Posterior cingulate gyrus (tissue), 11 donors: ENCODE results near the gene SEMA4F.

ENCODE experiments used
- DNase-seq, 10 donors: peaks; one replicate each; pipeline versions ENCODE4 v3.0.0 to v3.0.0-alpha.2; 2020 to 2021; ENCODE audit warnings: mixed read lengths in 3 of 10
- intact Hi-C: fragments of 100-400 bp; cut with DNase I; formaldehyde crosslinking; loops from one replicate; pipeline ENCODE4 v1.15.1; 2023

SEMA4F gene

DNA sequence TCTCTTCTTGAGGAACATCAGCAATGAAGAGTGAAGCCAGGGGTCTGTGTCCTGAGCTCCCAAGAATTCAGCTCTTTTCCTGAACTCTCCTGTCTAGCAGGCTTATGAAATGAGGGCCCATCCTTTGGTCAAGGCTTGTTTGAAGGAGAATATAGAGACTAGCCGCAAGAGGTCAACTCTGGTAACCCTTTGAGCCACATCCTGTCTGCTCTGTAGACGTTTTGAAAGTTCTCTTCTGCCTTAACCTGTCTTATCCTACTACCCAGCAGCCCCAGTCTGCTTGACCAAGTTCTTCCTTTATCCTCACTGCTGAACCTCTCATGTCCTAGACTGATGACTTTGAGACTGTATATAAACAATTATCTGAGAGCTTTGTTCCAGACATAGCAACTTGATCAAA is 5.4 kb downstream of the SEMA4F start:
- no peak for DNase-seq
- intact Hi-C loops: loop anchor here (10.0 kb wide), 1 partner anchor 125 kb away; no protein-coding TSS in a partner anchor

DNA sequence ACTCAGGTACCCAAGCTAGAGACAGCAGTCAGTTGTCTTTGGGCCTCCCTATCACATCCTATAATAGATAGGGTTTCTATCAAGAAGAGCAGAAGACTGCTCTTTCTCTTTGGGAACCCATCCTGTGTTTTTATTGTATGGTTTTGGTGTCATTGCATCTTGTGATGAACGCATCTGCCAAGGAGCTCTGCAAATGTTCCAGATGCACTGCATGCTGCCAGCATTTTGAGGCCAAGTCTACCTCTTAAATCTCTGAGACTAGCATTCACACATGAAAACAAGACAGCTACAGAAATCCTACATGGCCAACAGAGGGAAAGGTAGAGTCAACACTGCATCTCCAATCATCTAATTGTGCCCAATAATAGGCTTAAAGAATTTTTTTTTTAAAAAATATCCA is 14.0 kb downstream of the SEMA4F start:
- peak in 3 of 10 donors; percentile 46 to 87 (median 72) for DNase-seq
- intact Hi-C loops: no loop called here

DNA sequence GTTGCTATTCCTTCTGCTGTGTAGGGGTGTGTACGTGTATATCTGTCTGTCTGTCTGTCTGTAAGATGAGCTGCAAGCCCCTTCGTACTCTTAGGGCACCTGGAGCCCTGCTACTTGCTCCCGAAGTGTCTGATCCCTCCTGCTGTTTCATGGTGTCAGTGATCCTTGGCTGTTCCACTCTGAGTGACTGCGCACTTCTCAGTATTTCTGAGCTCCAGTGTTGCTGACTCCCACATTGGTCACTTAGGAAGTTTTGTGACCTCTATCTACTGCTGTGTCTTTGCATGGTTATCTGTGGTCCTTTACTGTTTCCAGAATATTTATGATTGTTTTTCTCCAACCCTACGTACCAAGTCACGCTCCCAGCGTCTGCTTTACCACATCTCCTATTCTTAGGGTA is 16.2 kb downstream of the SEMA4F start:
- intact Hi-C loops: no loop called here
- DNase-seq: no peak

DNA sequence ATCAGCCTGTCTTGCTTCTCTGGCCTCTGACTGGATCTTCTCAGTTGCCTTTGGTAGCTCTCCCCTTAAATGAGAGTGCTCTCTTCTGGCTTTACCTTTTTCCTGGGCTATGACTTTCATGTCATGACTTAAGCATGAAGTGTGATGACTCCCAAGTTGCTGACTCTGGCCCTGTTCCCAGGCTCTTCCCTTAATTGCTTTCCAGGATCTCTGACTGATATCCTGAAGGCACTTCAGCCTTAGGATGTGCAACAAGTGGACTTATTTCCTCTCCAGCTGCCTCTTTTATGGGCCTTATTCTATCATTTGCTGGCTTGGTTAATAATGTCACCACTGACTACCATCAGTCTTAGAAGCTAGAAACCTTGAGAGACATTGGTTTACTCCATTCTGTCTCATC is 17.4 kb downstream of the SEMA4F start:
- no peak for DNase-seq
- intact Hi-C loops: no loop called here

DNA sequence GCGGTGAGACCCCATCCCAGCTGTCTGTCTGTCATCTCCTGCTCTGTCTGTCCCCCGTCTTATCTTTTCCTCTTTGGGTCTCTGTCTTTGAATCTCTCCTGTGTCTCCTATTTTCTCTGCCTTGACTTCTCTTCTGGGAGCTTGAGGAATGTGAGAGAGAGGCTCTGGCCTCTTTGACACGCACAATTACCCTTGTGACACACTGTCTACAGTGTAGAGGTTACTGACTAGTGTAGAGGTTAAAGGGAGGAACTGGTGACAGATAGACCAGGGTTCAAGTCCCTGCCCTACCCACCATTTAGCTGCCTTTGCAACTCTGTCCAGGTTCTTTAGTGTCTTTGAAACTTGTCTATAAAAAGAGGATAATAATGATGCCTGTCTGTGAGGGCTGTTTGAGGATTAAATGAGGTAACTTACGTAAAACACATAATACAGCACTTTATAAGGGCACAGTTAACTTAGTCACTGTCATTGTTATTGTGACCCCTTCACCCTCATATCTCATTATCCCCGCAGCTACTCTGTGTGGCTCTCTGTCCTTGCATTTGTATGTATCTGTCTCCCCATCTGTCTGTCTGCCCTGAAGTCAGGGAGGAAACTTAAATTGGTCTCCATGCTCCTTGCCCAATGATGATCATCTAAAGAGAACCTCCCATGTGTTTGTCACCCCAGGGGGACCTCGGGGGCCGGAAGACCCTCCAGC is 19.9 kb downstream of the SEMA4F start:
- DNase-seq: no peak
- intact Hi-C loops: no loop called here

DNA sequence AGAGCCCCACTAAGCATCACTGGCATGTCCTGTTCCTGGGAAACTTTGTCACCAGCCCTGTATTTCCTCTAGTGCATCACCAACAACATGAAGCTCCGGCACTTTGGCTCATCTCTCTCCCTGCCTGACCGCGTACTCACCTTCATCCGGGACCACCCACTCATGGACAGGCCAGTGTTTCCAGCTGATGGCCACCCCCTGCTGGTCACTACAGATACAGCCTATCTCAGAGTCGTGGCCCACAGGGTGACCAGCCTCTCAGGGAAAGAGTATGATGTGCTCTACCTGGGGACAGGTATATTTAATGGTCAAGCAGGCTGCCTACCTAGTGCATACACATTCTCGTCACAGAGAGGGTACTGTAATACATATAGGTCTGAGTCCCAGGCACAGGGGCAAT is 21.0 kb downstream of the SEMA4F start:
- intact Hi-C loops: no loop called here
- no peak for DNase-seq

DNA sequence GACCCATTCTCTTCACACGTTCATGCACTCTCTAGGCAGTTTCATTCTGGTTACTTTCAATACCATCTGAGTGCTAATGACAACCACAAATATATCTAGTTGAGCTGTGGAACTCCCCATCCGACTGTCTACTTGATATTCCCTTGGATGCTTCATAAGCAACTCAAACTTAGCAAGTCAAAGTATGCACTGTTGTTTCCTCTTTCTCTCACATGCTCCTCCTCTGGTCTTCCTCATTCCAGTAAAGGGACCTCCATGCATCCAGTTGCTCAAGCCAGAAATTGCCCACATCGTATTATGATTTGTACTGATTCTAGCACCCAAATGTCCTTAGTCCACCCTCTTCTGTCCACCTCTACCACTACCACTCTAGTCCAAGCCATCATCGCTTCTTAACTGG is 22.3 kb downstream of the SEMA4F start:
- DNase-seq: no peak

DNA sequence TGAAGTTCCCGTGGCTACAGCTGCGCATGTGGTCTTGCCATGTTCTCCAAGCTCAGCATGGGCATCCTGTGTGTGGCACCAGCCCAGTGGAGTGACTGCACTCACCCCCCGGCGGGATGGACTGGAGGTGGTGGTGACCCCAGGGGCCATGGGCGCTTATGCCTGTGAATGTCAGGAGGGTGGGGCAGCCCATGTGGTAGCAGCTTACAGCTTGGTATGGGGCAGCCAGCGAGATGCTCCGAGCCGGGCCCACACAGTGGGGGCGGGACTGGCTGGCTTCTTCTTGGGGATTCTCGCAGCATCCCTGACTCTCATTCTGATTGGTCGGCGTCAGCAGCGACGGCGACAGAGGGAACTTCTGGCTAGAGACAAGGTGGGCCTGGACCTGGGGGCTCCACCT is 25.6 kb downstream of the SEMA4F start:
- no peak for DNase-seq
- intact Hi-C loops: no loop called here

More for the DNA sequence above, 22.3 kb downstream of the SEMA4F start:
- intact Hi-C loops: no loop called here

DNA sequence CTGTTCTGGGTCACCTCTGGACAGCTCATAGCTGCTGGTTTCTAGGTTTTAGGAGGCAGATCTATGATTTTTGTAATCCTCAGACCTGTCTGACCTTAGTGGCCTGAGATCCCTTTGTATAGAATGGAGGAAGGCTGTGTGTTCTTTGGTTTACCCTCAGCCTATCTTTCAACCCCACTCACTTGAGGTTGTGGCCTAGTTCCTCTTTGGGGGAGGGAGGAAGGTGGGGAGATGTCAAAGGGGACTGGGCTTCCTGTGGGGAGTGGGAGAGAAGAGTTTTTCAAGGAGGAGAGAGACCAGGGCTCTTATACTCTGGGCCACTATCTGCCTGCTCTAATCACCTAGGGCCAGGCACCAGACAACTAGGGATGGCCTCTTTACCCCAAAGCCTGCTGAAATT is 28.5 kb downstream of the SEMA4F start:
- DNase-seq: no peak
- intact Hi-C loops: no loop called here

DNA sequence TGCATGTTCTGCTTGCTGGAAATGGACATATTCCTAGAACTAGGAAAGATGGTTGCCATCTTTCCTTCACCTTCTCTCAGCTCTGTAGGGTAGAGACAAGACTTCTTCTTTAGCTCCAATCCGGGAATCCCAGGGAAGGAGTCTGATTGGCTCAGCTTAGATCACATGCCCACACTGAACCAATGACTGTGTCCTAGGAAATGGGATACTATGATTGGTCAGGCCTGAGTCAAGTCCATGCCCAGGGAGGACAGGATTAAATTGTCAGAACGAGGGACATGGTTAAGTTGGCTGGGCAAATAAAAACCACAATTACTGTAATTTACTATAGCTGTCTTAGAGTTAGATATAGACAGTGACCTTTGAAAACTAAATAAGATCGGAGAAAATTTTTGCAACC is 31.4 kb downstream of the SEMA4F start:
- intact Hi-C loops: no loop called here

DNA sequence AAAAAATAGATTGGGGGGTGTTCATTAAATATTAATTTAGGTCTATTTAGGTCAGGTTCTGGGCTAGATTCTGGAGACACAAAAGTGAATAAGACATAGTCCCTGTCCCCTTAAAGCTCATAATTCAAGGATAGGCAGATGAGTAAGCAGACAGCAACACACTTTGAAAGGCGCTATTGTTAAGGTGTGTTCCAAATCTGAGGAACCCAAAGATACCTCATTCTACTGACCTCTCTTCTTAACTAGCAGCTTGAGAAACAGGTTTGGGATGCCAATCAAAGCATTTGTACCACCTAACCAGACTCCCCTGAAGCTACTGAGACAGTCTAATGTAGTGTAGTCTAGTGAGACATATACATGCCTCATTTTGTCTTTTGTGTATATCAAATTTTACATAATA is 34.8 kb downstream of the SEMA4F start:
- no peak for DNase-seq
- intact Hi-C loops: no loop called here

More for the DNA sequence above, 31.4 kb downstream of the SEMA4F start:
- DNase-seq: no peak

DNA sequence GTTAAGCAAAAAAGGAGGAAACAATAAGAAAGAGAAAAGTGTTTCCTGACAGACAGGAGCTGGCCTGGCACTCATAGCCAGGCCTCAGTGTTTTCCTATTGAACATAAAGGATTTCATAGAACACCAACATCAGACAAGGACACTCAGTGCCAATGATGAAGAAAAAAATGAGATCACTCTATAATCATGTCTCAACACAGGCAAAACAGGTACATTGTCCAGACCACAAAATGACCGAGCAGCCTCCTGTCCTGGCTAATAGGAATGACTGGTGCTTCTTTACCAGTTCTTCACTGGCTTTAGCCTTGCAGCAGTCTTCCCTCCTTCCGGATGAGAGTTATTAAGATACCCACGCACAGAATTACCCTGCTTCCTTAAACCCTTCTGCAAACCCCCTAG is 35.6 kb downstream of the SEMA4F start:
- intact Hi-C loops: loop anchor here (1.0 kb wide), 1 partner anchor 187 kb away; no protein-coding TSS in a partner anchor
- DNase-seq: no peak

DNA sequence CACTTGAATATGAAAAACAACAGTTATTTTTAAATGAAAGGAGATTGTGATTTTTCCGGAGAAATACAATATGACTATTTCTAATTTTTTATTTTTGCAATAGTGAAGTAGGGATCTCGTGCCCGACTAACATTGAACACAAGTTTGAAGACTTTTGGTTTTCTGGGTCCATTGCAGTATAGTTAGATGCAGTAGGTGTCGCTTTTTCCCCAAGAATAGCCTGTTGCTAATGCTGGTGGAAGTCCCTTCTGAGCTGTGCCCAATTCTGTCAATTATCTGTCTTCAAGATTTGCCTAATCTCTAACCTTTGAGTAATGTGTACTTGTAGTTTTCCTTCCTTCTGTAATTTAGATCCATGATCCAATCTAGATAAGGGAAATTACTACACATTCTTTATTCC is 36.5 kb downstream of the SEMA4F start:
- intact Hi-C loops: loop anchor here (1.0 kb wide), 1 partner anchor 186 kb away; no protein-coding TSS in a partner anchor
- DNase-seq: peak in 1 of 10 donors; percentile 13

DNA sequence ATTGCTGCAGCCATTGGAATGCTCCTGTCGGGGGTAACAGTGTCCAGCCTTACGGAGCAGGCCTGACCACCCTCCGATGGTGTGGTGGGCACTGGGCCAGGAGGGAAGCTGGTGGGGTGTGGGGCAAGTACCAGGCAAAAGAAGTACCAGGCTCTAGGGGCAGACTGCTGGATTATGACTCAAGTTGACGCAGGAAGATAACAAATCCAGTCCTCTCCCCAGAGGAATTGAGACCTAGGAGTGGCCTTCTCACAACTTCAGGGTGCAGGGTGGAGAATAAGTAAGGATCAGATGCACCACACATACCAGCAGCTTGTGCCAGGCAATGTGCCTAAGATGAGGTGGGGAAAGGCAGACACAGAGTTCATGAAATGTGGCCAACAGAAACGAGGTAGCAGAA is 37.9 kb downstream of the SEMA4F start:
- no peak for DNase-seq
- intact Hi-C loops: no loop called here

DNA sequence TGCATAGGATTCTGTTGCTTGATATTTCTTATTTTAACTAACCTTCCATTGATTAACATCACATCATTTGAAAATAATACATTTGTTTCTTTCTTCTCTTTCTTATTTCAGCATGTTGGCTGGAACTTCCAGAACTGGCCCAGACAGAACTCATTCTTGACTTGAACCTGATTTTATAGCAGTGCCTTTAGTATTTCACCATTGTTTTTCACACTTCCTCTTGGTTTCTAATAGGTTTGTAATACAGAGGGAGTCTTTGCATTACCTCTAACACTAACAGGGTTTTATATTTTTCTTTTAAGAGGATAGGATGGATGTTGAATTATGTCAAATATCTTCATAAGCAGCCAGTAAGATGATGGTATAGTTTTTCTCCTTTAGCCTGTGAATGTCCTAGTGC is 39.2 kb downstream of the SEMA4F start:
- DNase-seq: no peak
- intact Hi-C loops: no loop called here

DNA sequence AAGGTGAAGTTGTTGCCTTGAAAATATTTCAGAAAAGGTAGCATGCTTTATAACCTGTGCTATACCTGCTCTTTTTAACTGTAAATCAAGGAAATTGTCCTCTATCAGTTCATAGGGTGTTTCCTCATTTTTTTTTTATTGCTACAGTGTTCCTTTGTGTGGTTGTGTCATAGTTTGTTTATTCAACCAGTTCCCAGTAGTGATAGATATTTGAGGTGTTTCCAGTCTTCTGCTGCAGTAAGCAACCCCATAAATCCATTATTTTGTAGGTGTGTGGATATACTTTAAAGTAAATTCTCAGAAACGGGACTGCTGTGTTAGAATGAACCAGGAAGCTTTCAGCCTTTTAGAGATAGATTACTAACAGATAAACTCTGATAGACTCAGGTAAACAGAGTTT is 39.6 kb downstream of the SEMA4F start:
- intact Hi-C loops: no loop called here

DNA sequence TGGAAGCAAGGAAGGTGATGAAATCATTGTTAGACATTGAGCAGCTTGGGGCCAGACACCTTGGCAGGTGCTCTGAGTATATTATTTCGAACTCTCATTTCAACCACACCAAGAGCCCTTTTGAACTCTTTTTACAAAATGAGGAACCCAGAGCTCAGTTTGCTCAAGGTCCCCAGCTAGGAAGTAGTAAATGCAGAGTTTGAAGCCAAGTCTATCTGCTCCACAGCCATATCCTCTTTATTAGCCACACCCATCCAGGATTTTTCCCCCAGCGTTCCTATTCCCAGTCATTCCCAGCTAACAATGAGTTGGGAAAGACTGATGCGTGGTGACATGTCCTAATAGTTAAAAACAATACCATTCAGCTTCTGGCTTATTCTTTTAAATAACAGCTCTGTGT is 40.2 kb downstream of the SEMA4F start:
- intact Hi-C loops: no loop called here
- DNase-seq: no peak

More for the DNA sequence above, 39.6 kb downstream of the SEMA4F start:
- no peak for DNase-seq

DNA sequence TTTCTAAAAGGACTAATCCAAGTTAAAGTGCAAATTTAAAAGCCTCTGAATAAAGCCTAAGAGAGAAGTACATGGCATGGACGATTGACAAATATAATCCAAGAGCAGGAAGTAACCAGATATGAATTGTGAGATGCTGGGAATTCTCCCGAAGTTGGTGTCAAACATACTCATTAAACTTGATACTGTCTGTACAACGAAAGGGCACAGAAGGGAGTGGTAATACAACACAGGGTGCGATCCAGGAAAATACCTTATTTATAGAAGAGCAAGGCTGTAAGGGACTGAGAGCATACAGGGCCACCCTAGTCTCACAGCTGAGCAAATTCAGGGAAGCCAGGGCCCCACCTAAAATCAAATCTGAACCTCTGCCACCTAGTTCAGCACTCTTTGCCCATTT is 41.6 kb downstream of the SEMA4F start:
- DNase-seq: no peak
- intact Hi-C loops: no loop called here

DNA sequence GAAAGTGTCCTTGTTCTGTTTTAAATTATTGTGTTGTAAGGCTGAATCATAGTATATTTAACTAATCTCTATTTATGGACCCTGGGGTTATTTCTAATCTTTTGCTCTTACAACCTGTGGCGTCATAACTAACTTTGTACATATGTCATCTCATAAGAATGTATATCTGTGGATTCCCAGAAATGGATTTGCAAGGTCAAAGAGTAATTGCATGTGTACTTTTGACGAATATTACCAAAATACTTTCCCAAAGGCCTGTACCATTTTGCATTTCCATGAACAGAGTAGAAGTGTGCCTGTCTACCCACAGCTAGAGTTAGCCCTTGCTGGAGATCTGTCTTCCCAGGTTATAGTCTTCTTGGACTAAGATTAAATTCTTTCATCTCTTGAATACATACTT is 42.8 kb downstream of the SEMA4F start:
- DNase-seq: no peak
- intact Hi-C loops: no loop called here

DNA sequence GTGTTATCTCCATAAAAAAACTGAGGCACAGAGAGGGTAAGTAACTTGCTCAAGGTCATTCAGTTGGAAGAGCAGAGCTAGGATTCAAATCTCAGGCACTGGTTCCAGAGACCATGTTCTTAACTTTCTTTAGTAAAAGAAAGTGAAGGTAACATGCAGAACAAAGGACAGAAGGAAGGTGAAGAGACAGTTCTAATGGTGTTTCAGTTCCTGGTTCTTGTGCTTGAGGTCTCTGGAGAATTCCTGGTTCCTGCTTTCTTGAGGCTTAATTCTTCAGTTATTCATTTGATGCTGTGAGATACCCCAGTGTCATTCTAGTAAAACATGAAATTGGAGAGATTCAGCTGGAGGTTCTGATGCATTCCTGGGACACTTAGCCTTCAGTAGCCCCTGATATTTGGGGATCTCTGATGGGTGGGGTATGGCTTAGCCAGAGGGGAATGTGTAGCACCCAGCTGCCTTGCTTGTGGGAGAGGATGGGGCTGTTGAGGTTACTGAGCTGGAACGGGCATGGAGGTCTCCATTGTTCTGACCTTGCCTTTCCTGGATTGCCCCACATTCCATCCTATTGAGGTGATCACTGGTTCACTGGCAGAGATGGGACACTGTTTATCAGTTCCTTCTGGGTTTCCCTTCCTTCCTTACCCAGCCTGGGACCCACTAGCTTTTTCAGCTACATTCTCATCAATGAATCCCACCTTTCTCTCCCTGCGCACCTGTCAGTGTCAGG is 46.8 kb downstream of the SEMA4F start:
- intact Hi-C loops: no loop called here
- DNase-seq: no peak

DNA sequence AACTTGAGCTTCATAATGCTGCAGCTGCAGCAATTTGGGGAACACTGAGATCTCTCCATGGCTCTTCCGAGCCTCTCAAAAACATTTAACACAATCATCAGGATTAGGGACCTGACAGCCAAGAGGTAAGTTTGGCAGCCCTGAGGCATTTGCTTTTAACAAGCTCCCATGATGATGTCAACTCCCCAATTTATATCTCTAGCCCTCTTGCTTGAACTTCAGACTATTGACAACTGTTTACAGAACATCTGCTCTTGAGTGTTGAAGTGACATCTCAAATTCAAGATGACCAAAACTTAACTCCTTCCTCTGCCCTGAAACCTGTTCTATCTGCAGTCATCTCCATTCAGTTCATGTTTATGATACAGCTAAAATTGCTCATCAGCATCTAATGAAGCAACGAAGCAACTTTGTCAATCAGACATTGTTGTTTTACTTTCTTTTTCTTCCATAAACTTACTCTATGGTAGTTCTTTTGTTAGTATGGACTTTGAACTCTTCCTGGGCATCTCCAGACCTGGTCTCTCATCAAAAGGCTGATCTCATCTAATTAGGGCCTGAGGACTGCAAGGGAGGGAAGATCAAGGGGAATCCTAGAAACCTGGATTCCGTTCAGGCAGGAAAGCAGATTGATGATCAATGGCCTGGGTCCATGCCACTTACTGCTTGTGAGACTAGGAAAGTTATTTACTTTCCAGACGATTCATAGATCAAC is 48.1 kb downstream of the SEMA4F start:
- DNase-seq: no peak
- intact Hi-C loops: no loop called here
